H1 (cell line): ENCODE measurements around the gene SLC1A7. TPM values are rescaled to one million over a fixed set of nuclear protein-coding genes. Genes with fewer than 3 reads are reported as not detected.

Source experiments
- ASH2L ChIP-seq: fragments of 200-600, 300-600 bp; sonication (generic); IDR thresholded peaks from one replicate; pipeline ENCODE4 v1.7.1; 2017; ENCODE audit warnings: low read length
- CBX8 ChIP-seq: fragments of 300-800, 300-1000 bp; sonication (generic); IDR thresholded peaks from 2 replicates; pipeline ENCODE4 v1.7.1; 2016; ENCODE audit warnings: low read depth, low read length, borderline replicate concordance
- GABPA ChIP-seq: IDR thresholded peaks from 2 replicates; pipeline ENCODE4 v1.6.1; 2011; ENCODE audit warnings: mild to moderate bottlenecking, low read length, moderate library complexity, borderline replicate concordance; ENCODE audit not compliant: insufficient read depth
- SIRT6 ChIP-seq: IDR thresholded peaks from one replicate; pipeline ENCODE4 v1.7.1; 2012; ENCODE audit warnings: low read length, inconsistent platforms
- TEAD4 ChIP-seq: IDR thresholded peaks from 2 replicates; pipeline ENCODE4 v1.6.1; 2012; ENCODE audit warnings: low read depth, low read length, inconsistent platforms, mixed read lengths
- polyA plus RNA-seq, 7 experiments: library from polyadenylated mRNA; depleted of rRNA in 3 of 7; stranded (reverse) in 5 of 7; unstranded in 2 of 7; fragments of >200 nt in 5 of 7; fragments of 200-250 nt in 2 of 7; gene quantifications; 1 replicate in 5 of 7; 2 replicates in 1 of 7; 4 replicates in 1 of 7; pipeline versions ENCODE4 v1.2.1 to v1.2.3, GENCODE V29; 2011 to 2013; ENCODE audit warnings: missing spikeins in 2 of 7, mixed read lengths in 2 of 7
- total RNA-seq: library from RNA; stranded (reverse); fragmentation: NEBNext Ultra II Directional; extraction: Animal tissue kit (Norgen Biotek cat#: 25700); gene quantifications from 2 replicates; pipeline ENCODE4 v1.2.1, GENCODE V29; 2021
- TF ChIP-seq, protein P1 (sequence below): fragments of 300-600 bp; sonication (generic); IDR thresholded peaks from 2 replicates; pipeline ENCODE4 v1.7.1; 2012; ENCODE audit warnings: low read length, moderate library complexity, mild to moderate bottlenecking, inconsistent platforms; ENCODE audit not compliant: insufficient replicate concordance

Gene SLC1A7
- total and polyA plus RNA-seq, 2 of the 8 experiments (the other 6 are each of a cell fraction or from before 2014, with no cell fraction given): not detected

- TF ChIP-seq, protein P1, sequence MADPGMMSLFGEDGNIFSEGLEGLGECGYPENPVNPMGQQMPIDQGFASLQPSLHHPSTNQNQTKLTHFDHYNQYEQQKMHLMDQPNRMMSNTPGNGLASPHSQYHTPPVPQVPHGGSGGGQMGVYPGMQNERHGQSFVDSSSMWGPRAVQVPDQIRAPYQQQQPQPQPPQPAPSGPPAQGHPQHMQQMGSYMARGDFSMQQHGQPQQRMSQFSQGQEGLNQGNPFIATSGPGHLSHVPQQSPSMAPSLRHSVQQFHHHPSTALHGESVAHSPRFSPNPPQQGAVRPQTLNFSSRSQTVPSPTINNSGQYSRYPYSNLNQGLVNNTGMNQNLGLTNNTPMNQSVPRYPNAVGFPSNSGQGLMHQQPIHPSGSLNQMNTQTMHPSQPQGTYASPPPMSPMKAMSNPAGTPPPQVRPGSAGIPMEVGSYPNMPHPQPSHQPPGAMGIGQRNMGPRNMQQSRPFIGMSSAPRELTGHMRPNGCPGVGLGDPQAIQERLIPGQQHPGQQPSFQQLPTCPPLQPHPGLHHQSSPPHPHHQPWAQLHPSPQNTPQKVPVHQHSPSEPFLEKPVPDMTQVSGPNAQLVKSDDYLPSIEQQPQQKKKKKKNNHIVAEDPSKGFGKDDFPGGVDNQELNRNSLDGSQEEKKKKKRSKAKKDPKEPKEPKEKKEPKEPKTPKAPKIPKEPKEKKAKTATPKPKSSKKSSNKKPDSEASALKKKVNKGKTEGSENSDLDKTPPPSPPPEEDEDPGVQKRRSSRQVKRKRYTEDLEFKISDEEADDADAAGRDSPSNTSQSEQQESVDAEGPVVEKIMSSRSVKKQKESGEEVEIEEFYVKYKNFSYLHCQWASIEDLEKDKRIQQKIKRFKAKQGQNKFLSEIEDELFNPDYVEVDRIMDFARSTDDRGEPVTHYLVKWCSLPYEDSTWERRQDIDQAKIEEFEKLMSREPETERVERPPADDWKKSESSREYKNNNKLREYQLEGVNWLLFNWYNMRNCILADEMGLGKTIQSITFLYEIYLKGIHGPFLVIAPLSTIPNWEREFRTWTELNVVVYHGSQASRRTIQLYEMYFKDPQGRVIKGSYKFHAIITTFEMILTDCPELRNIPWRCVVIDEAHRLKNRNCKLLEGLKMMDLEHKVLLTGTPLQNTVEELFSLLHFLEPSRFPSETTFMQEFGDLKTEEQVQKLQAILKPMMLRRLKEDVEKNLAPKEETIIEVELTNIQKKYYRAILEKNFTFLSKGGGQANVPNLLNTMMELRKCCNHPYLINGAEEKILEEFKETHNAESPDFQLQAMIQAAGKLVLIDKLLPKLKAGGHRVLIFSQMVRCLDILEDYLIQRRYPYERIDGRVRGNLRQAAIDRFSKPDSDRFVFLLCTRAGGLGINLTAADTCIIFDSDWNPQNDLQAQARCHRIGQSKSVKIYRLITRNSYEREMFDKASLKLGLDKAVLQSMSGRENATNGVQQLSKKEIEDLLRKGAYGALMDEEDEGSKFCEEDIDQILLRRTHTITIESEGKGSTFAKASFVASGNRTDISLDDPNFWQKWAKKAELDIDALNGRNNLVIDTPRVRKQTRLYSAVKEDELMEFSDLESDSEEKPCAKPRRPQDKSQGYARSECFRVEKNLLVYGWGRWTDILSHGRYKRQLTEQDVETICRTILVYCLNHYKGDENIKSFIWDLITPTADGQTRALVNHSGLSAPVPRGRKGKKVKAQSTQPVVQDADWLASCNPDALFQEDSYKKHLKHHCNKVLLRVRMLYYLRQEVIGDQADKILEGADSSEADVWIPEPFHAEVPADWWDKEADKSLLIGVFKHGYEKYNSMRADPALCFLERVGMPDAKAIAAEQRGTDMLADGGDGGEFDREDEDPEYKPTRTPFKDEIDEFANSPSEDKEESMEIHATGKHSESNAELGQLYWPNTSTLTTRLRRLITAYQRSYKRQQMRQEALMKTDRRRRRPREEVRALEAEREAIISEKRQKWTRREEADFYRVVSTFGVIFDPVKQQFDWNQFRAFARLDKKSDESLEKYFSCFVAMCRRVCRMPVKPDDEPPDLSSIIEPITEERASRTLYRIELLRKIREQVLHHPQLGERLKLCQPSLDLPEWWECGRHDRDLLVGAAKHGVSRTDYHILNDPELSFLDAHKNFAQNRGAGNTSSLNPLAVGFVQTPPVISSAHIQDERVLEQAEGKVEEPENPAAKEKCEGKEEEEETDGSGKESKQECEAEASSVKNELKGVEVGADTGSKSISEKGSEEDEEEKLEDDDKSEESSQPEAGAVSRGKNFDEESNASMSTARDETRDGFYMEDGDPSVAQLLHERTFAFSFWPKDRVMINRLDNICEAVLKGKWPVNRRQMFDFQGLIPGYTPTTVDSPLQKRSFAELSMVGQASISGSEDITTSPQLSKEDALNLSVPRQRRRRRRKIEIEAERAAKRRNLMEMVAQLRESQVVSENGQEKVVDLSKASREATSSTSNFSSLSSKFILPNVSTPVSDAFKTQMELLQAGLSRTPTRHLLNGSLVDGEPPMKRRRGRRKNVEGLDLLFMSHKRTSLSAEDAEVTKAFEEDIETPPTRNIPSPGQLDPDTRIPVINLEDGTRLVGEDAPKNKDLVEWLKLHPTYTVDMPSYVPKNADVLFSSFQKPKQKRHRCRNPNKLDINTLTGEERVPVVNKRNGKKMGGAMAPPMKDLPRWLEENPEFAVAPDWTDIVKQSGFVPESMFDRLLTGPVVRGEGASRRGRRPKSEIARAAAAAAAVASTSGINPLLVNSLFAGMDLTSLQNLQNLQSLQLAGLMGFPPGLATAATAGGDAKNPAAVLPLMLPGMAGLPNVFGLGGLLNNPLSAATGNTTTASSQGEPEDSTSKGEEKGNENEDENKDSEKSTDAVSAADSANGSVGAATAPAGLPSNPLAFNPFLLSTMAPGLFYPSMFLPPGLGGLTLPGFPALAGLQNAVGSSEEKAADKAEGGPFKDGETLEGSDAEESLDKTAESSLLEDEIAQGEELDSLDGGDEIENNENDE: no peak
- TF ChIP-seq SIRT6 (no peak), TEAD4 (no peak), GABPA (no peak), ASH2L (no peak), CBX8 (no peak)
Measured at GRCh38 chr1:53088616-53089300, 53.7 kb downstream of the SLC1A7 start (continued).
